HepG2 (cell line): ENCODE measurements around the gene NOP14. TPM values are rescaled to one million over a fixed set of nuclear protein-coding genes. Genes with fewer than 3 reads are reported as not detected.
"Not testable (repeated sequence)": the region's sequence is repeated elsewhere in the genome, so short reads cannot be mapped to it uniquely, and the experiment has no call there.

Source experiments
- ATAC-seq: fragments of 200-7000 bp; cut with Tn5 transposase; 3 replicates; pipeline ENCODE4 v1.9.1; 2020; ENCODE audit warnings: mild to moderate bottlenecking, moderate library complexity
- BruUV-seq: library from RNA; stranded (reverse); fragments of 400-500 nt; replicated peaks from 2 replicates; lab custom pipeline; 2021; lab: Mats Ljungman, UMichigan
- CTCF ChIA-PET: fragments of 300-600 bp; formaldehyde crosslinking; extraction: SDS; loops from one replicate; lab custom pipeline; 2021; ENCODE audit warnings: low total read pairs, inconsistent platforms, low intra/inter-chr PET ratio; lab: Yijun Ruan, JAX
- POLR2A ChIA-PET: fragments of 350-600 bp; sonication (Branson Sonifier 250); formaldehyde crosslinking; loops from one replicate; lab custom pipeline; 2020; ENCODE audit warnings: antibody characterized with exemption, inconsistent platforms; lab: Yijun Ruan, JAX
- DNase-seq: peaks from one replicate; pipeline ENCODE4 v3.0.0-alpha.2; 2015; ENCODE audit warnings: low spot score
- FAIRE-seq: peaks from 3 replicates; lab custom pipeline; 2011; peaks lifted over from hg19 to GRCh38; lab: Jason Lieb, UNC
- H2AFZ ChIP-seq: one replicate; pipeline ENCODE4 v1.6.1; 2011; ENCODE audit warnings: low read length, inconsistent platforms
- H3K27ac ChIP-seq: fragments of 300-600 bp; 3 replicates; pipeline ENCODE4 v1.8.0; 2011; ENCODE audit warnings: mixed run types, mild to moderate bottlenecking, mixed read lengths, low read length, inconsistent platforms; ENCODE audit not compliant: insufficient read depth; ENCODE audit errors: extremely low read length
- H3K27me3 ChIP-seq, 2 experiments: fragments of 200-600 bp in 1 of 2; 2 replicates in 1 of 2; 3 replicates in 1 of 2; pipeline versions ENCODE4 v1.6.0 to v1.8.0; 2011; ENCODE audit warnings: low read length in 2 of 2, mild to moderate bottlenecking in 2 of 2, moderate library complexity in 2 of 2, inconsistent platforms in 1 of 2; ENCODE audit not compliant: insufficient read depth in 2 of 2, control insufficient read depth in 1 of 2
- H3K36me3 ChIP-seq, 2 experiments: fragments of 200-600 bp in 1 of 2; replicated peaks in 1 of 2; 2 replicates in 1 of 2; 3 replicates in 1 of 2; pipeline versions ENCODE4 v1.5.1 to v1.8.0; 2011; ENCODE audit warnings: low read length in 2 of 2, inconsistent platforms in 1 of 2; ENCODE audit not compliant: insufficient read depth in 2 of 2, control insufficient read depth in 1 of 2
- H3K4me1 ChIP-seq: 2 replicates; pipeline ENCODE4 v1.5.1; 2012; ENCODE audit warnings: low read length, inconsistent platforms; ENCODE audit not compliant: insufficient read depth
- H3K4me2 ChIP-seq: 2 replicates; pipeline ENCODE4 v1.6.0; 2011; ENCODE audit warnings: low read depth, low read length, inconsistent platforms
- H3K4me3 ChIP-seq, 3 experiments: fragments of 200-600 bp in 1 of 3; sonication (generic), shearing (Covaris generic) in 1 of 3; replicated peaks in 1 of 3; 2 replicates each; pipeline ENCODE4 v1.5.1; 2011 to 2016; ENCODE audit warnings: low read length in 3 of 3, inconsistent platforms in 2 of 3, low read depth in 2 of 3, mild to moderate bottlenecking in 2 of 3, control low read depth in 1 of 3, mixed read lengths in 1 of 3; ENCODE audit not compliant: insufficient read depth in 1 of 3
- H3K79me2 ChIP-seq: one replicate; pipeline ENCODE4 v1.6.1; 2011; ENCODE audit warnings: low read length, inconsistent platforms; ENCODE audit not compliant: insufficient read depth
- H3K9ac ChIP-seq: 2 replicates; pipeline ENCODE4 v1.6.0; 2011; ENCODE audit warnings: mild to moderate bottlenecking, low read depth, low read length, inconsistent platforms; ENCODE audit not compliant: insufficient read depth
- H3K9me3 ChIP-seq: 2 replicates; pipeline ENCODE4 v1.5.1; 2012; ENCODE audit warnings: mild to moderate bottlenecking, low read length
- H4K20me1 ChIP-seq: 2 replicates; pipeline ENCODE4 v1.6.0; 2011; ENCODE audit warnings: inconsistent platforms, mild to moderate bottlenecking, low read length, moderate library complexity; ENCODE audit not compliant: insufficient read depth
- ATF3 ChIP-seq: sonication (generic); formaldehyde crosslinking; IDR thresholded peaks from 2 replicates; pipeline ENCODE4 v1.4.0; 2020; ENCODE audit warnings: missing genetic modification reagents
- GMEB2 ChIP-seq: IDR thresholded peaks from 2 replicates; pipeline ENCODE4 v1.6.1; 2016; ENCODE audit warnings: missing biosample characterization, missing genetic modification reagents, low read depth
- HDAC2 ChIP-seq: sonication (generic); formaldehyde crosslinking; IDR thresholded peaks from 2 replicates; pipeline ENCODE4 v1.4.0; 2020; ENCODE audit warnings: missing genetic modification reagents
- JDP2 ChIP-seq: sonication (generic); formaldehyde crosslinking; IDR thresholded peaks from 2 replicates; pipeline ENCODE4 v1.8.1; 2022; ENCODE audit warnings: missing genetic modification reagents, borderline replicate concordance
- PLSCR1 ChIP-seq: sonication (generic); formaldehyde crosslinking; IDR thresholded peaks from 2 replicates; pipeline ENCODE4 v1.5.0; 2020; ENCODE audit warnings: missing genetic modification reagents, mild to moderate bottlenecking, borderline replicate concordance
- SCMH1 ChIP-seq: sonication (generic); formaldehyde crosslinking; IDR thresholded peaks from 2 replicates; pipeline ENCODE4 v1.9.0; 2021; ENCODE audit warnings: missing genetic modification reagents, mild to moderate bottlenecking, borderline replicate concordance
- SP5 ChIP-seq: IDR thresholded peaks from 2 replicates; pipeline ENCODE4 v1.6.1; 2016; ENCODE audit warnings: low read depth, borderline replicate concordance
- ZNF510 ChIP-seq: sonication (generic); formaldehyde crosslinking; IDR thresholded peaks from 2 replicates; pipeline ENCODE4 v1.4.0; 2020; ENCODE audit warnings: low read depth, mild to moderate bottlenecking, missing genetic modification reagents
- WGBS: methylation state at CpG from one replicate; pipeline ENCODE4 v1.1.6; 2017; ENCODE audit warnings: low lambda C conversion rate; 5-methylcytosine and 5-hydroxymethylcytosine counted together
- in situ Hi-C: cut with HindIII; loops from 2 replicates; pipeline ENCODE4 v1.10.0; 2017; ENCODE audit warnings: low pct_unique_long_range_greater_than_20kb; ENCODE audit not compliant: extremely low pct_ligation_motif_present
- intact Hi-C: fragments of 100-400 bp; cut with micrococcal nuclease; formaldehyde crosslinking; loops from one replicate; pipeline ENCODE4 v1.10.0; 2022; ENCODE audit not compliant: unreplicated experiment
- polyA plus RNA-seq, 8 experiments: library from polyadenylated mRNA; depleted of rRNA in 3 of 8; stranded (reverse) in 7 of 8; unstranded in 1 of 8; fragments of >200 nt; fragmentation: Illumina TruSeq in 4 of 8; extraction: Trizol in 4 of 8; gene quantifications; 2 replicates each; pipeline versions ENCODE4 v1.2.1 to v1.2.3, GENCODE V29; 2011 to 2016; ENCODE audit warnings: low read depth in 4 of 8, missing spikeins in 1 of 8, mixed read lengths in 1 of 8; ENCODE audit not compliant: insufficient read depth in 1 of 8
- total RNA-seq, 5 experiments: library from RNA; depleted of rRNA; stranded (reverse); fragments of >200 nt; fragmentation: Illumina TruSeq; extraction: Trizol; gene quantifications; 2 replicates each; pipeline ENCODE4 v1.2.3, GENCODE V29; 2016; ENCODE audit warnings: low read depth in 1 of 5

The NOP14 gene
- total and polyA plus RNA-seq, 2 of the 13 experiments (the other 11 are each of a cell fraction or from before 2014, with no cell fraction given): 6.9 to 47.9 TPM

- H4K20me1 ChIP-seq, H3K27me3 ChIP-seq, H3K79me2 ChIP-seq, H3K9ac ChIP-seq, CTCF ChIA-PET, H2AFZ ChIP-seq, POLR2A ChIA-PET, H3K9me3 ChIP-seq, H3K4me3 ChIP-seq, DNase-seq, ATAC-seq, FAIRE-seq, H3K27ac ChIP-seq, H3K4me2 ChIP-seq, in situ Hi-C loops, intact Hi-C loops, H3K4me1 ChIP-seq, BruUV-seq: not testable (repeated sequence)
- H3K36me3 ChIP-seq: peaks cover 10 to 31% of the 10 kb centered on the region in 2 experiments
- 100% methylated on average over 2 of the region's 2 CpGs for WGBS
Observed at GRCh38 chr4:2916696-2917095, 46.5 kb downstream of the NOP14 start.

- H3K36me3 ChIP-seq: peaks cover 10 to 38% of the 10 kb centered on the region in 2 experiments
- POLR2A ChIA-PET: no interaction called here
- no TSS peak for BruUV-seq
Observed at GRCh38 chr4:2915789-2916188, 47.4 kb downstream of the NOP14 start.

More at GRCh38 chr4:2915789-2916188, 47.4 kb downstream of the NOP14 start:
- Histone ChIP-seq H3K27ac (no peak overlapping the region), H3K4me3 (no peak overlapping the region), H3K4me2 (no peak overlapping the region), H3K9ac (no peak overlapping the region), H2AFZ (no peak overlapping the region), H3K27me3 (no peaks in the 10 kb centered on the region), H4K20me1 (peaks cover 4% of the 10 kb centered on the region; the same call in 1 of the 2 replicates), H3K79me2 (peaks cover 2% of the 10 kb centered on the region), H3K4me1 (no peaks in the 10 kb centered on the region), H3K9me3 (no peaks in the 10 kb centered on the region)
- TF ChIP-seq HDAC2 (CRISPR knock-in tag) (no peak), ATF3 (CRISPR knock-in tag) (no peak), JDP2 (CRISPR knock-in tag) (no peak), ZNF510 (no peak), PLSCR1 (no peak), SP5 (CRISPR knock-in tag) (no peak), GMEB2 (no peak), SCMH1 (no peak)
- intact Hi-C loops: no loop called here
- 95% methylated on average over 8 of the region's 9 CpGs for WGBS
- CTCF ChIA-PET: no interaction called here
- ATAC-seq (no peak), DNase-seq (no peak), FAIRE-seq (no peak)
- in situ Hi-C loops: no loop called here
